ENCODE data around the gene STXBP5L.
"Not testable (repeated sequence)": the region's sequence is repeated elsewhere in the genome, so short reads cannot be mapped to it uniquely, and the experiment has no call there.

The STXBP5L gene

DNA sequence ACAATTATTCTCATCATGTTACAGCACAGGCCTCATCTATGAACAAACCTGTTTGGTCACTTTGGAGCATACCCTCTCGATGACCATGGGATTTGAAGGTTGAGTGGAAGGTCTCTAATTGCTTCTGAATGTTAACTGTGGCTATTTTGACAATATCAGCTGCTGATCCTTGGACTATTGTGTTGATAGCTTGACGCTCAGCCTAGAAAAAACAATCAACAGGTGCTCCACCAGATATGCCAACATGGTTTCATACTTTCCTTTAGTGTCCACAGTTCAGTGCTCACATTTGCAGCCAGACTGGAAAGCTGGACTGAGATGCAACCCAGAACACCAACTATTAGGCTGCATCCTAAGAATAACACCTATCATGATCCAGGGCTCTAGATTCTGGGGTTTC, 528.1 kb downstream of the STXBP5L start:
- DNase-seq: no peak

DNA sequence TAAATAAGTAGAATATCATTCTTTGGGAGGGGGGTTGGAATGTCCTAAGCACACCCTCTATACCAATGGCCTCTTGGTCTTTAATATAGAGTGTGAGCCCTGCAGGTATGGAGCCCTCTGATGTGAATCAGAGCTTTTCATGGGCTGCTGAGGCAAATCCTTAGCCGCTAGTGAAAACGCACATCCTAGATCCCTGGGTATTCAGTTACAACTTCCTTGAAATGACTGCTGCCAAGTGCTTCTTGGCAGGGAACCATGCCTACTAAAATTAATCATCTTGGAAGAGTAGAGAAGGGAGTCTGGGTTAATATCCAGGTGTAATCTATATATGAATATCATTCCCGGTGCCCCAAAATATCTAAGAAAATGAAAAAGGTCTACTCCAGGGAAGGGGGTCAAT, 528.6 kb downstream of the STXBP5L start:
- DNase-seq: peak; percentile 4

DNA sequence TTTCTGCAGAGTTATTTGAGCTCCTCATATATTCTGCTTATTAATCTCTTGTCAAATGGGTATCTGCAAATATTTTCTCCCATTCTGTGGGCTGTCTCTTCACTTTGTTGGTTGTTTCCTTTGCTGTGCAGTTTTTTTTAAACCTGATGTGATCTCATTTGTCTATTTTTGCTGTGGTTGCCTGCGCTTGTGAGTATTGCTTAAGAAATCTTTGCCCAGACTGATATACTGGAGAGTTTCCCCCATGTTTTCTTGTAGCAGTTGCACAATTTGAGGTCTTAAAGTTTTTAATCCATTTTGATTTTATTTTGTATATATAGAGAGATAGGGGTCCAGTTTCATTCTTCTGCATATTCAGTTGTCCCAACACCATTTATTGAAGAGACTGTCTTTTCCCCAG, 535.5 kb downstream of the STXBP5L start:
- no peak for DNase-seq

DNA sequence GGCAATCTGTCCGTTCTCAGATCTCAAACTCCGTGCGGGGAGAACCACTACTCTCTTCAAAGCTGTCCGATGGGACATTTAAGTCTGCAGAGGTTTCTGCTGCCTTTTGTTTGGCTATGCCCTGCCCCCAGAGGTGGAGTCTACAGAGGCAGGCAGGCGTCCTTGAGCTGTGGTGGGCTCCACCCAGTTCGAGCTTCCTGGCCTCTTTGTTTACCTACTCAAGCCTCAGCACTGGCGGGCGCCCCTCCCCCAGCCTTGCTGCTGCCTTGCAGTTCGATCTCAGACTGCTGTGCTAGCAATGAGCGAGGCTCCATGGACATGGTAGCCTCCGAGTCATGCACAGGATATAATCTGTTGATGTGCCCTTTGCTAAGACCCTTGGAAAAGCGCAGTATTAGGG, 543.7 kb downstream of the STXBP5L start:
- DNase-seq: not testable (repeated sequence)

DNA sequence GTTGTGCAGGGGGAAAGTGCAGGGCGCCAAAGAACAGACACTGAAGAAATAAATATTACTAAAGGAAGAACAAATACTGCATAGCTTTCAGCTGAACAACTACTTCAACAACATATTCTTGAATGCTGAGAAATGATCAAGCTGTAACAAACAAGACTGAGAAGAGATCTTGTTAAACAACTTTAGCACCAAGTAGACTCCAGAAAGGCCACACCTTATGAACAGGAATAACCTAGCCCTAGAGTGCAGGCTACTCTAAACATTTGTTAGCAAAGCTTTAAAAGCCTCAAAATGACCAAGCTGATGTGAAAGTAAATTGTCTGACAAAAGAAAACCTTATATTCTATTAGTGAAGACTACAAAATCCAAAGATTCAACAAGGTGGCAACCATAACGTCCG, 554.6 kb downstream of the STXBP5L start:
- no peak for DNase-seq

DNA sequence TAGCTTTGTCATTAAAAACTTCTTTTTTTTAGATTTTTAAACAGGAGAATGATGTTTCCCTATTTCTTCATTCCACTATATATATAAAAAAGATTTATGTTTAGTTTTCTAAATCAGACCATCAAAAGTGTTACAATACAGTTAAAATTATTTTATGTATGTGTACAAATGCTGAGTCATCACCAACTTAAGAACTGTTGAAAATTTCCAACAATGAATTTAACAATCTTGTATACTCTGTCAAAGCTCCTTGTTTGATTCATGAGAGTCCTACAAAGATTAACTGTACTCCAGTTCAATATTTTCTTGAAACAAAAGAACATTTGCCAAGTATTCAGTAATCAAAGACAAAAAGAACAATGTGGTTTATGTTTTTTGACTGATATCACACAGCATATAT, 555.7 kb downstream of the STXBP5L start:
- no peak for DNase-seq

DNA sequence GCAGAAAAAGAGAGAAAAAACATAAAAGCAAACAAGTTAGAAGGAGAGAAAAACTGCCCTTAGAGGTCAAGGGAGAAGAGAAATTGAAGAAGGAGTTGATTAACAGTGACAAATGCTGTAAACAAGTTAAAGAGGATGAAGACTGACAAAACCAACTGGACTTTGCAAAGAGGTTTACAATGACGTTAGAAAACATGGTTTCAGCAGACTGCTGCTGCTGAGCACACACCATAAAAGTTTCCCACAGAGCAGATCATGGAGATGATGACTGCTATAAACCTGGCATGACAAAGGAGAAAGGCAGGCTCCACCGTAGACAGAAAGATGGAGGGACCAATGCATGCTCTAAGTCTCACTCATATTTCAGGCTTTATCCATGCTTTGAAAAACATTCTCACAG, 559.1 kb downstream of the STXBP5L start:
- no peak for DNase-seq

DNA sequence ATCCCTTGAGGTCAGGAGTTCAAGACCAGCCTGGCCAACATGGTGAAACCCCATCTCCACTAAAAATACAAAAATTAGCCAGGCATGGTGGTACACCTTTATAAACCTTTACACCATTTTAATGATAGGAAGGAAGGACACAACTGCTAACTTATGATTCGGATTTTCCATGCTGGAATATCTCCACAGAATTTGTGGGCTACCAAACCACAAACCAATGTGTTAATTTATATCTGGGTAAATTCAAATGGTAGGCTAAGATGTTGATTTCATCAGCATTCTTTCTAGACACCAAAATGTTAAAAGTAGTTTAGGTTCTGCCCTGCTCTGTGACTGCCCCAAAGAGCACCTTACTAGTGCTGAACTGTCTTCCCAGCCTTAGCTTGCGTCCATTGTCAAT, 565.0 kb downstream of the STXBP5L start:
- no peak for DNase-seq
